Peyer's patch (tissue), 4 donors: ENCODE results near the gene DPH7. TPM values are rescaled to one million over a fixed set of nuclear protein-coding genes. Genes with fewer than 3 reads are reported as not detected.
"Not testable (repeated sequence)": the region's sequence is repeated elsewhere in the genome, so short reads cannot be mapped to it uniquely, and the experiment has no call there.

Source experiments
- DNase-seq, 3 donors: peaks; one replicate each; pipeline ENCODE4 v3.0.0-alpha.2; 2017 to 2019
- H3K27ac ChIP-seq, 4 donors: fragments of 200-600 bp; sonication (generic); one replicate each; pipeline ENCODE4 v1.5.1; 2016 to 2019
- H3K27me3 ChIP-seq, 2 donors: fragments of 200-600 bp; sonication (generic); one replicate each; pipeline ENCODE4 v1.5.1; 2019
- H3K36me3 ChIP-seq, 3 donors: fragments of 200-600 bp; sonication (generic); one replicate each; pipeline ENCODE4 v1.5.1; 2016 to 2019
- H3K4me1 ChIP-seq, 4 donors: fragments of 200-600 bp; sonication (generic); one replicate each; pipeline ENCODE4 v1.5.1; 2016 to 2019
- H3K4me3 ChIP-seq, 4 donors: fragments of 200-600 bp; sonication (generic); 1 replicate in 3 of 4; 2 replicates in 1 of 4; pipeline ENCODE4 v1.5.1; 2016 to 2019; ENCODE audit warnings: mild to moderate bottlenecking in 1 of 4
- H3K9me3 ChIP-seq, 4 donors: fragments of 200-600 bp; sonication (generic); one replicate each; pipeline ENCODE4 v1.5.1; 2016 to 2019; ENCODE audit warnings: mild to moderate bottlenecking in 1 of 4
- POLR2A ChIP-seq, 2 donors: fragments of 450-650 bp; IDR thresholded peaks; one replicate each; pipeline ENCODE4 v1.5.1; 2017; ENCODE audit warnings: antibody characterized with exemption in 2 of 2, mild to moderate bottlenecking in 2 of 2, moderate library complexity in 2 of 2
- total RNA-seq, 4 donors: library from RNA; depleted of rRNA; stranded (reverse); fragments of >200 nt; gene quantifications; one replicate each; pipeline ENCODE4 v1.1.0, GENCODE V29; 2016
- TF ChIP-seq, protein P1 (sequence below), 6 experiments: fragments of 450-650 bp in 4 of 6; fragments of 200-600 bp in 2 of 6; sonication (generic) in 1 of 6; IDR thresholded peaks; one replicate each; pipeline ENCODE4 v1.5.1; 2017 to 2019; ENCODE audit warnings: antibody characterized with exemption in 6 of 6, mild to moderate bottlenecking in 3 of 6, moderate library complexity in 1 of 6

Gene DPH7
- total RNA-seq, 4 donors from 2014 or later: 21.9 to 52.5 (median 44.5) TPM

DNA sequence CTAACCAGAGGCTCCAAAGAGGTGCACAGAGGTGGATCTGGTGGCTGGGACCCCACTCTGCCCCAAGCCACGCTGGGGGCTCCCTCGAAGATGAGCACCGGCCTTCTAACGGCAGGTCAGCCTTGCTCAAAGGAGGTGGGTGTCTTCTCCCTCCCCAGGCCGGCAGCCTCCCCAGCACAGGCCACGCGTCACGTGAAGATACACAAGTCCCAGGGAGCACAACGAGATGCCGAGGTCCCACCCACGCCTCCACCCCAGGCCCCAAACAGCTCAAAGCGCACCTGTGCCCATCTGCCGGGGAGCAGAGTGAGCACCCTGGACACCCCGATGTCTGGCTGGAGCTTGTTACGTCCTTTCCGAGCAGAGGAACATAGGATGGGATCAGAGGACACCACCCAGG is 40.7 kb downstream of the DPH7 start:
- no peak overlapping the region for H3K27ac ChIP-seq
- H3K4me1 ChIP-seq: peaks cover 0 to 12% (median 3%) of the 10 kb centered on the region in 4 donors
- no peak for DNase-seq
- peaks cover 0 to 31% (median 0%) of the 10 kb centered on the region in 3 donors for H3K36me3 ChIP-seq
- H3K4me3 ChIP-seq: no peak overlapping the region
- TF ChIP-seq POLR2A (IDR thresholded peaks at IDR 0.05): no peak
- TF ChIP-seq, protein P1, sequence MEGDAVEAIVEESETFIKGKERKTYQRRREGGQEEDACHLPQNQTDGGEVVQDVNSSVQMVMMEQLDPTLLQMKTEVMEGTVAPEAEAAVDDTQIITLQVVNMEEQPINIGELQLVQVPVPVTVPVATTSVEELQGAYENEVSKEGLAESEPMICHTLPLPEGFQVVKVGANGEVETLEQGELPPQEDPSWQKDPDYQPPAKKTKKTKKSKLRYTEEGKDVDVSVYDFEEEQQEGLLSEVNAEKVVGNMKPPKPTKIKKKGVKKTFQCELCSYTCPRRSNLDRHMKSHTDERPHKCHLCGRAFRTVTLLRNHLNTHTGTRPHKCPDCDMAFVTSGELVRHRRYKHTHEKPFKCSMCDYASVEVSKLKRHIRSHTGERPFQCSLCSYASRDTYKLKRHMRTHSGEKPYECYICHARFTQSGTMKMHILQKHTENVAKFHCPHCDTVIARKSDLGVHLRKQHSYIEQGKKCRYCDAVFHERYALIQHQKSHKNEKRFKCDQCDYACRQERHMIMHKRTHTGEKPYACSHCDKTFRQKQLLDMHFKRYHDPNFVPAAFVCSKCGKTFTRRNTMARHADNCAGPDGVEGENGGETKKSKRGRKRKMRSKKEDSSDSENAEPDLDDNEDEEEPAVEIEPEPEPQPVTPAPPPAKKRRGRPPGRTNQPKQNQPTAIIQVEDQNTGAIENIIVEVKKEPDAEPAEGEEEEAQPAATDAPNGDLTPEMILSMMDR (IDR thresholded peaks at IDR 0.05): no peak
- H3K9me3 ChIP-seq: no peaks in the 10 kb centered on the region
- H3K27me3 ChIP-seq: no peaks in the 10 kb centered on the region

DNA sequence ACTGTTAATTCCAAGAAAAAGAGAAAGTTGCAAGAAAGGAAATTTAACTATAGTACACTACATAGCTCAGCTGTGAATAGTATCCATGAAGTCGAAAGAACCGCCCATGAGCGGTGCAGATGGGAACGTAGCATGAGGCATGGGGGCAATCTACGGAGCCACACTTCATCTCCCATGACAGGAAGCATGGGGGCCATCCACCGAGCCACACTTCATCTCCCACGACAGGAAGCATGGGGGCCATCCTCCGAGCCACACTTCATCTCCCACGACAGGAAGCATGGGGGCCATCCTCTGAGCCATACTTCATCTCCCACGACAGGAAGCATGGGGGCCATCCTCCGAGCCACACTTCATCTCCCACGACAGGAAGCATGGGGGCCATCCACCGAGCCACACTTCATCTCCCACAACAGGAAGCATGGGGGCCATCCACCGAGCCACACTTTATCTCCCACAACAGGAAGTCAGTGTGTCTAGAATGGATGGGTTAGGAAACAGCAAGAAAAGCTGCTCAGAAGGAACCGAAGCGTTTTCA is 42.1 kb downstream of the DPH7 start:
- not testable (repeated sequence) for H3K27ac ChIP-seq, H3K4me3 ChIP-seq, H3K27me3 ChIP-seq, H3K9me3 ChIP-seq
- Histone ChIP-seq H3K4me1 (peaks cover 0 to 12% (median 3%) of the 10 kb centered on the region in 4 donors), H3K36me3 (peaks cover 0 to 18% (median 0%) of the 10 kb centered on the region in 3 donors)
- DNase-seq: peak in 1 of 3 donors; percentile 24

DNA sequence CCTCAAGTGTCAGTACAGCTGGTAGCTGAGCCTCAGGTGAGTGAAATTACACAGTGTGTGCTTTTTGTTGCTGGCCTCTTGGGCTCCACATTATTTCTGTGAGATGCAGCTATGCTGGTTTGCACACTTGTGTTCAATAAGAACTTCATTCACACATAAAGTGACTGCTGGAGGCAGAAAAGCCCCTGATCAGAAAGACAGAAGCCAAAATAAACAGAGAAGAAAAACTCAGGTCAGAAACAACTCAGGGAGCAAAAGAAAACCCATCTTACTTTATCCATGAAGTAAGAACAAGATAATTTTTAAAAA is 43.7 kb downstream of the DPH7 start:
- H3K27ac ChIP-seq: no peak overlapping the region
- H3K4me3 ChIP-seq: no peak overlapping the region
- H3K9me3 ChIP-seq: no peaks in the 10 kb centered on the region

DNA sequence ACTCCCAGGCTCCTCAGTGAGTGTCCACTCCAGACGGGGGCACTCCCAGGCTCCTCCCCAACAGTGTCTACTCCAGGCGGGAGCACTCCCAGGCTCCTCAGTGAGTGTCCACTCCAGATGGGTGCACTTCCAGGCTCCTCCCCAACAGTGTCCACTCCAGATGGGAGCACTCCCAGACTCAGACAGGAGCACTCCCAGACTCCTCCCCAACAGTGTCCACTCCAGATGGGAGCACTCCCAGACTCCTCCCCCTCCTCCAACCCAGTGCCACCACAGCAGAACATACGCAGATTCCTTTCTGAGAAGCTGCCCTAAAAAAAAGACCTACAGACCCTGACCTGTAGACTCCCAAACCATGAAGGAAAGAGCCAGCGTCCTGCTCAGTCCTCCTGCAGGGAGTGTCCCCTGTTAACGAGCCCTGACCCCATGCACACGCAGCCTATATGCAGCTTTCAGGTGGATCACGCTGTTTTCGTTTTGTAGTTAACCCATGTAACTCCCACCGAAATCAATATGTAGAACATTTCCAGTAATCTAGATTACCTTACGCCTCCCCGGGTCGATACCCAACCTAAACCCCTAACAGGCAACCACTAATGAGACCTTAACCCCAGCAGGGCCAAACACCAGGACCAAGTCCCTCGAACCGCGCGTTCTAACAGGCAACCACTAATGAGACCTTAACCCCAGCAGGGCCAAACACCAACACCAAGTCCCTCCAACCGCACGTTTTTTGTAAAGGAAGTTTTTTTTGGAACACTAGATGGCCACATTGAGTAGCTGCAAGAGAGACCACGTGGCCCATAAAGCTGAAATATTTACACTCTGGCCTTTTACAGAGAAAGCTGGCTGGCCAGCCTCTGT is 44.2 kb downstream of the DPH7 start:
- Histone ChIP-seq H3K4me3 (no peak overlapping the region), H3K27me3 (no peaks in the 10 kb centered on the region), H3K36me3 (peaks cover 0 to 3% (median 0%) of the 10 kb centered on the region in 3 donors), H3K27ac (no peak overlapping the region), H3K4me1 (peaks cover 0 to 12% (median 3%) of the 10 kb centered on the region in 4 donors), H3K9me3 (no peaks in the 10 kb centered on the region)
- no peak for DNase-seq
- TF ChIP-seq, protein P1 (IDR thresholded peaks at IDR 0.05): peak in 4 of 6 experiments; percentile 63 to 74 (median 64)
- TF ChIP-seq POLR2A (IDR thresholded peaks at IDR 0.05): no peak

More for the DNA sequence above, 43.7 kb downstream of the DPH7 start:
- H3K27me3 ChIP-seq: no peaks in the 10 kb centered on the region
- peaks cover 0 to 12% (median 3%) of the 10 kb centered on the region in 4 donors for H3K4me1 ChIP-seq
- no peak for TF ChIP-seq POLR2A (IDR thresholded peaks at IDR 0.05)
- TF ChIP-seq, protein P1 (IDR thresholded peaks at IDR 0.05): no peak
- no peak for DNase-seq
- H3K36me3 ChIP-seq: peaks cover 0 to 7% (median 0%) of the 10 kb centered on the region in 3 donors

DNA sequence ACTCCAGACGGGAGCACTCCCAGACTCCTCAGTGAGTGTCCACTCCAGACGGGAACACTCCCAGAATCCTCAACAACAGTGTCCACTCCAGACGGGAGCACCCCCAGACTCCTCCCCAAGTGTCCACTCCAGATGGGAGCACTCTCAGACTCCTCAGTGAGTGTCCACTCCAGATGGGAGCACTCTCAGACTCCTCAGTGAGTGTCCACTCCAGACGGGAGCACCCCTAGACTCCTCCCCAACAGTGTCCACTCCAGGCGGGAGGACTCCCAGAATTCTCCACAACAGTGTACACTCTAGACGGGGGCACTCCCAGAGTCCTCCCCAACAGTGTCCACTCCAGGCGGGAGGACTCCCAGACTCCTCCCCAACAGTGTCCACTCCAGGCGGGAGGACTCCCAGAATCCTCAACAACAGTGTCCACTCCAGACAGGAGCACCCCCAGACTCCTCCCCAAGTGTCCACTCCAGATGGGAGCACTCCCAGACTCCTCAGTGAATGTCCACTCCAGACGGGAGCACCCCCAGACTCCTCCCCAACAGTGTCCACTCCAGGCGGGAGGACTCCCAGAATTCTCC is 45.7 kb downstream of the DPH7 start:
- not testable (repeated sequence) for H3K36me3 ChIP-seq, H3K27ac ChIP-seq, H3K27me3 ChIP-seq, H3K4me3 ChIP-seq, H3K9me3 ChIP-seq, DNase-seq
- H3K4me1 ChIP-seq: peaks cover 0 to 12% (median 3%) of the 10 kb centered on the region in 4 donors

DNA sequence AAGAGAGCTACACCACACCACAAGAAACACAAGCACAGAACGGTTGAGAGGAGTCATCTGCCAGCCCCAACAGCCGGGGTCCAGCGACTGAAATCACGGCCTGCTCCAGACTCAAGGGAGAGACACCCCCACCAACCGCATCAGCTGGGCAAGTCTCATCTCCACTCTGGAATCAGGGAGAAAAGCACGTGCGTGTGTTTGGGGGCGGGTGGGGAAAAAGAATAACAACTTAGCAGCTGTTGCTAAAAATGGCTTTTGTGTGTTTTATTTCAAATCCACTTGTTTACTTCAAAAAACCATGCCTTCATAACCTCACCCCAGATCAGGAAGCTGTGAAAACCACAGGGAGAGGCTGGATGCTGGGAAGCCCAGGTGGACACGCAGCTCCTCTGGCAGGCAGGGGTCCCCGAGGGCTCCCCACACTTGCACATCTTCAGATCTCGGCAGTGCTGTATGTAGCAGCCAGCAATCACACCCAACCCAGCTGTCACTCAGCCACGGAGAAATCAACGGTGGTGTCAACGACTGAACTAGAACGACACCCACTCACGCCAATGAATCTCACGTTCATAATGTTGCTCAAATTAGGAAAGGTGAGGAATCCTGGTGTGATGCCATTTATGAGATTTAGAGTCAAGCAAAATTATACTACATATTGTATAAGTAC is 47.5 kb downstream of the DPH7 start:
- no peak overlapping the region for H3K27ac ChIP-seq
- H3K4me3 ChIP-seq: no peak overlapping the region
- DNase-seq: no peak
- H3K36me3 ChIP-seq: no peaks in the 10 kb centered on the region
- TF ChIP-seq, protein P1 (IDR thresholded peaks at IDR 0.05): no peak
- TF ChIP-seq POLR2A (IDR thresholded peaks at IDR 0.05): no peak
- H3K4me1 ChIP-seq: peaks cover 0 to 12% (median 3%) of the 10 kb centered on the region in 4 donors
- no peaks in the 10 kb centered on the region for H3K27me3 ChIP-seq
- no peaks in the 10 kb centered on the region for H3K9me3 ChIP-seq
